Smooth muscle cell (in vitro differentiated cells): ENCODE measurements around the gene STX3. TPM values are rescaled to one million over a fixed set of nuclear protein-coding genes. Genes with fewer than 3 reads are reported as not detected.
"Not testable (repeated sequence)": the region's sequence is repeated elsewhere in the genome, so short reads cannot be mapped to it uniquely, and the experiment has no call there.

Experiments used
- DNase-seq: peaks from one replicate; lab custom pipeline; 2025; ENCODE audit not compliant: unreplicated experiment; lab: John Stamatoyannopoulos, UW
- H2AFZ ChIP-seq: fragments of 200-600 bp; sonication (generic); 2 replicates; pipeline ENCODE4 v1.6.0; 2016; ENCODE audit warnings: antibody characterized with exemption, low read depth, mild to moderate bottlenecking
- H3F3A ChIP-seq: fragments of 200-600 bp; sonication (generic); 2 replicates; pipeline ENCODE4 v1.6.0; 2017; ENCODE audit warnings: antibody characterized with exemption, low read depth
- H3K27ac ChIP-seq: fragments of 200-600 bp; sonication (generic); 2 replicates; pipeline ENCODE4 v1.5.1; 2016; ENCODE audit warnings: low read depth, mild to moderate bottlenecking
- H3K27me3 ChIP-seq: fragments of 200-600 bp; sonication (generic); 2 replicates; pipeline ENCODE4 v1.6.1; 2016; ENCODE audit warnings: low read depth, mild to moderate bottlenecking
- H3K36me3 ChIP-seq: fragments of 200-600 bp; sonication (generic); 2 replicates; pipeline ENCODE4 v1.5.1; 2016; ENCODE audit warnings: low read depth
- H3K4me1 ChIP-seq: fragments of 200-600 bp; sonication (generic); 2 replicates; pipeline ENCODE4 v1.5.1; 2016; ENCODE audit warnings: low read depth
- H3K4me2 ChIP-seq: fragments of 200-600 bp; sonication (generic); 2 replicates; pipeline ENCODE4 v1.6.0; 2016; ENCODE audit warnings: mild to moderate bottlenecking
- H3K4me3 ChIP-seq: fragments of 200-600 bp; sonication (generic); 2 replicates; pipeline ENCODE4 v1.5.1; 2016; ENCODE audit warnings: mild to moderate bottlenecking
- H3K79me2 ChIP-seq: fragments of 200-600 bp; sonication (generic); 2 replicates; pipeline ENCODE4 v1.6.0; 2016; ENCODE audit warnings: low read depth, mild to moderate bottlenecking
- H3K9ac ChIP-seq: fragments of 200-600 bp; sonication (generic); 2 replicates; pipeline ENCODE4 v1.6.0; 2016; ENCODE audit warnings: low read depth
- H3K9me3 ChIP-seq: fragments of 200-600 bp; sonication (generic); replicated peaks from 2 replicates; pipeline ENCODE4 v1.5.1; 2016; ENCODE audit warnings: low read depth
- H4K20me1 ChIP-seq: fragments of 200-600 bp; sonication (generic); 2 replicates; pipeline ENCODE4 v1.6.0; 2016; ENCODE audit warnings: low read depth
- CTCF ChIP-seq: fragments of 200-600 bp; sonication (generic); IDR thresholded peaks from 2 replicates; pipeline ENCODE4 v1.5.1; 2017; ENCODE audit warnings: borderline replicate concordance, mild to moderate bottlenecking, antibody characterized with exemption; ENCODE audit not compliant: insufficient read depth, poor library complexity, severe bottlenecking
- WGBS: methylation state at CpG from one replicate; pipeline ENCODE4 v1.1.7; 2016; ENCODE audit warnings: low lambda C conversion rate; 5-methylcytosine and 5-hydroxymethylcytosine counted together
- polyA plus RNA-seq: library from polyadenylated mRNA; unstranded; fragments of >200 nt; fragmentation: Nextera tagmentation; extraction: Ambion mirVana; gene quantifications from 2 replicates; pipeline ENCODE4 v1.2.1, GENCODE V29; 2016
- total RNA-seq: library from RNA; depleted of rRNA; stranded (reverse); fragments of >200 nt; gene quantifications from 2 replicates; pipeline ENCODE4 v1.2.3, GENCODE V29; 2014

Gene STX3
- total and polyA plus RNA-seq, 2 experiments from 2014 or later, result 24.1 to 52.2 TPM

- no peak overlapping the region for H3K9ac ChIP-seq
- peaks cover 5% of the 10 kb centered on the region for H3F3A ChIP-seq
- no peaks in the 10 kb centered on the region for H3K27me3 ChIP-seq
- H3K9me3 ChIP-seq, result no peaks in the 10 kb centered on the region
- peaks cover 7% of the 10 kb centered on the region for H3K79me2 ChIP-seq
- no peak for DNase-seq
- H3K4me2 ChIP-seq, result no peak overlapping the region
- peaks cover 8% of the 10 kb centered on the region for H3K4me1 ChIP-seq
- no peaks in the 10 kb centered on the region for H3K36me3 ChIP-seq
- H2AFZ ChIP-seq, result no peak overlapping the region
- 88% methylated on average over 2 of the region's 2 CpGs for WGBS
- no peaks in the 10 kb centered on the region for H4K20me1 ChIP-seq
- H3K27ac ChIP-seq, result no peak overlapping the region
- TF ChIP-seq CTCF, result no peak
- H3K4me3 ChIP-seq, result no peak overlapping the region
These were observed 57.0 kb downstream of the STX3 start for GRCh38 chr11:59812220-59812619.

- no peak overlapping the region for H2AFZ ChIP-seq
- H3K27me3 ChIP-seq, result no peaks in the 10 kb centered on the region
- no peak overlapping the region for H3K27ac ChIP-seq
- no peak for DNase-seq
- no peaks in the 10 kb centered on the region for H3K9me3 ChIP-seq
- H3K4me3 ChIP-seq, result no peak overlapping the region
- H3F3A ChIP-seq, result peaks cover 5% of the 10 kb centered on the region
- peaks cover 7% of the 10 kb centered on the region for H3K79me2 ChIP-seq
- peaks cover 8% of the 10 kb centered on the region for H3K4me1 ChIP-seq
- H3K4me2 ChIP-seq, result no peak overlapping the region
- TF ChIP-seq CTCF, result no peak
- 96% methylated on average over 1 of the region's 1 CpG for WGBS
- H4K20me1 ChIP-seq, result no peaks in the 10 kb centered on the region
- no peak overlapping the region for H3K9ac ChIP-seq
- no peaks in the 10 kb centered on the region for H3K36me3 ChIP-seq
These were observed 58.2 kb downstream of the STX3 start for GRCh38 chr11:59813364-59813763.

GRCh38 chr11:59814021-59814420, 58.8 kb downstream of the STX3 start:
- Histone ChIP-seq H3K79me2 (peaks cover 7% of the 10 kb centered on the region), H3K4me1 (peaks cover 8% of the 10 kb centered on the region), H3F3A (peaks cover under 1% of the 10 kb centered on the region), H3K9me3 (no peaks in the 10 kb centered on the region), H3K9ac (no peak overlapping the region), H3K27ac (no peak overlapping the region), H2AFZ (no peak overlapping the region), H3K4me3 (no peak overlapping the region), H3K4me2 (no peak overlapping the region), H3K36me3 (no peaks in the 10 kb centered on the region), H4K20me1 (no peaks in the 10 kb centered on the region), H3K27me3 (no peaks in the 10 kb centered on the region)
- no peak for DNase-seq
- 97% methylated on average over 1 of the region's 1 CpG for WGBS
- no peak for TF ChIP-seq CTCF

- H2AFZ ChIP-seq, result no peak overlapping the region
- no peak overlapping the region for H3K4me2 ChIP-seq
- H3K27ac ChIP-seq, result no peak overlapping the region
- H3K4me1 ChIP-seq, result no peaks in the 10 kb centered on the region
- 78% methylated on average over 1 of the region's 1 CpG for WGBS
- H3K9ac ChIP-seq, result no peak overlapping the region
- DNase-seq, result no peak
- no peaks in the 10 kb centered on the region for H3K27me3 ChIP-seq
- no peaks in the 10 kb centered on the region for H3F3A ChIP-seq
- H3K79me2 ChIP-seq, result no peaks in the 10 kb centered on the region
- TF ChIP-seq CTCF, result no peak
- no peak overlapping the region for H3K4me3 ChIP-seq
- H4K20me1 ChIP-seq, result no peaks in the 10 kb centered on the region
- H3K36me3 ChIP-seq, result no peaks in the 10 kb centered on the region
- no peaks in the 10 kb centered on the region for H3K9me3 ChIP-seq
These were observed 60.6 kb downstream of the STX3 start for GRCh38 chr11:59815754-59816153.

- not testable (repeated sequence) for H3K4me3 ChIP-seq, DNase-seq, H4K20me1 ChIP-seq, H3K4me1 ChIP-seq, H3K36me3 ChIP-seq, H3K79me2 ChIP-seq, H3K9me3 ChIP-seq, H3K27ac ChIP-seq, H2AFZ ChIP-seq, H3F3A ChIP-seq, H3K9ac ChIP-seq, H3K4me2 ChIP-seq, H3K27me3 ChIP-seq
- WGBS, result 87% methylated on average over 1 of the region's 1 CpG
These were observed 61.3 kb downstream of the STX3 start for GRCh38 chr11:59816434-59816833.
